SU-DHL-6 (cell line): Measurements from ENCODE around the gene DCDC2.

ENCODE experiments used
- H2AFZ ChIP-seq: fragments of 200-600 bp; sonication (generic); 2 replicates; pipeline ENCODE4 v1.6.1; 2014; ENCODE audit warnings: low read depth, mild to moderate bottlenecking, moderate library complexity, mixed read lengths, antibody characterized with exemption, low read length; ENCODE audit not compliant: severe bottlenecking
- H3F3A ChIP-seq: fragments of 200-600 bp; shearing (Covaris generic); 2 replicates; pipeline ENCODE4 v1.6.0; 2016; ENCODE audit warnings: antibody characterized with exemption, mild to moderate bottlenecking; ENCODE audit not compliant: insufficient read depth
- H3K27ac ChIP-seq: fragments of 200-600 bp; sonication (generic); 2 replicates; pipeline ENCODE4 v1.5.1; 2016; ENCODE audit warnings: low read depth, mild to moderate bottlenecking, low read length, moderate library complexity, mixed read lengths
- H3K27me3 ChIP-seq: fragments of 200-600 bp; sonication (generic), shearing (Covaris generic); 2 replicates; pipeline ENCODE4 v1.6.0; 2014; ENCODE audit warnings: mild to moderate bottlenecking, low read length
- H3K36me3 ChIP-seq: fragments of 200-600 bp; sonication (generic); 2 replicates; pipeline ENCODE4 v1.6.1; 2014; ENCODE audit warnings: mild to moderate bottlenecking, low read length, mixed read lengths
- H3K4me2 ChIP-seq: fragments of 300-600, 200-600 bp; shearing (Covaris generic), sonication (generic); 2 replicates; pipeline ENCODE4 v1.6.0; 2014; ENCODE audit warnings: low read length, low read depth, mild to moderate bottlenecking; ENCODE audit not compliant: poor library complexity, severe bottlenecking
- H3K4me3 ChIP-seq: fragments of 200-600 bp; sonication (generic); 2 replicates; pipeline ENCODE4 v1.5.1; 2014; ENCODE audit warnings: antibody characterized with exemption, low read length, mild to moderate bottlenecking, mixed read lengths; ENCODE audit not compliant: insufficient read depth, poor library complexity, severe bottlenecking
- H3K79me2 ChIP-seq: fragments of 200-600 bp; sonication (generic); 2 replicates; pipeline ENCODE4 v1.6.1; 2014; ENCODE audit warnings: mild to moderate bottlenecking, low read length, moderate library complexity; ENCODE audit not compliant: insufficient read depth
- H3K9ac ChIP-seq: fragments of 200-600 bp; sonication (generic); 2 replicates; pipeline ENCODE4 v1.7.0; 2014; ENCODE audit warnings: mild to moderate bottlenecking, low read length
- H3K9me2 ChIP-seq: fragments of 200-600 bp; sonication (generic); replicated peaks from 2 replicates; pipeline ENCODE4 v1.6.1; 2014; ENCODE audit warnings: low read length; ENCODE audit not compliant: insufficient read depth
- H3K9me3 ChIP-seq: fragments of 200-600 bp; sonication (generic); 2 replicates; pipeline ENCODE4 v1.6.1; 2014; ENCODE audit warnings: low read length, mixed read lengths; ENCODE audit not compliant: insufficient read depth
- H4K20me1 ChIP-seq: fragments of 200-600 bp; sonication (generic); 2 replicates; pipeline ENCODE4 v1.6.1; 2014; ENCODE audit warnings: low read depth, mild to moderate bottlenecking, antibody characterized with exemption, low read length, moderate library complexity, mixed read lengths
- CTCF ChIP-seq: fragments of 200-600 bp; sonication (generic); IDR thresholded peaks from one replicate; pipeline ENCODE4 v1.5.1; 2017; ENCODE audit warnings: antibody characterized with exemption, mild to moderate bottlenecking, low read length, moderate library complexity; ENCODE audit not compliant: insufficient read depth, poor library complexity, severe bottlenecking
- EZH2phosphoT487 ChIP-seq: fragments of 200-600 bp; sonication (generic), shearing (Covaris generic); conservative IDR thresholded peaks from 2 replicates; pipeline ENCODE4 v1.6.1; 2018; ENCODE audit warnings: mild to moderate bottlenecking, antibody characterized with exemption, low read length, moderate library complexity, mixed read lengths

DCDC2 gene

GRCh38 chr6:24355393-24355792 is 2.5 kb downstream of the DCDC2 start:
- H3K4me2 ChIP-seq, result no peak overlapping the region
- TF ChIP-seq EZH2phosphoT487 (no peak), CTCF (no peak)
- no peaks in the 10 kb centered on the region for H3K9me2 ChIP-seq
- H4K20me1 ChIP-seq, result 0 out of 2 replicates have a peak, but pooled peaks cover 3% of the 10 kb centered on the region
- no peak overlapping the region for H3K27ac ChIP-seq
- H3K27me3 ChIP-seq, result no peaks in the 10 kb centered on the region
- no peaks in the 10 kb centered on the region for H3K9me3 ChIP-seq
- H3K4me3 ChIP-seq, result no peak overlapping the region
- H3K36me3 ChIP-seq, result no peaks in the 10 kb centered on the region
- H2AFZ ChIP-seq, result no peak overlapping the region
- H3F3A ChIP-seq, result peaks cover 4% of the 10 kb centered on the region; the same call in 1 of the 2 replicates
- H3K9ac ChIP-seq, result no peak overlapping the region
- H3K79me2 ChIP-seq, result no peaks in the 10 kb centered on the region

- Histone ChIP-seq H3K27ac (no peak overlapping the region), H3K4me3 (no peak overlapping the region), H3K9me2 (no peaks in the 10 kb centered on the region), H3K27me3 (no peaks in the 10 kb centered on the region), H4K20me1 (0 out of 2 replicates have a peak, but pooled peaks cover 3% of the 10 kb centered on the region), H3K36me3 (no peaks in the 10 kb centered on the region), H3K9me3 (no peaks in the 10 kb centered on the region), H2AFZ (no peak overlapping the region), H3K4me2 (no peak overlapping the region), H3K79me2 (no peaks in the 10 kb centered on the region), H3F3A (no peaks in the 10 kb centered on the region), H3K9ac (no peak overlapping the region)
- TF ChIP-seq CTCF, result no peak
- TF ChIP-seq EZH2phosphoT487, result no peak
These were observed 4.0 kb downstream of the DCDC2 start for GRCh38 chr6:24353861-24354260.

- no peaks in the 10 kb centered on the region for H3K27me3 ChIP-seq
- H4K20me1 ChIP-seq, result 0 out of 2 replicates have a peak, but pooled peaks cover 3% of the 10 kb centered on the region
- H3F3A ChIP-seq, result no peaks in the 10 kb centered on the region
- H2AFZ ChIP-seq, result no peak overlapping the region
- H3K4me3 ChIP-seq, result no peak overlapping the region
- H3K9me3 ChIP-seq, result no peaks in the 10 kb centered on the region
- no peaks in the 10 kb centered on the region for H3K36me3 ChIP-seq
- H3K9me2 ChIP-seq, result no peaks in the 10 kb centered on the region
- H3K27ac ChIP-seq, result no peak overlapping the region
- H3K79me2 ChIP-seq, result no peaks in the 10 kb centered on the region
- no peak for TF ChIP-seq EZH2phosphoT487
- TF ChIP-seq CTCF, result no peak
- H3K9ac ChIP-seq, result no peak overlapping the region
- no peak overlapping the region for H3K4me2 ChIP-seq
These were observed 5.4 kb downstream of the DCDC2 start for GRCh38 chr6:24352434-24352833.

- Histone ChIP-seq H3K9me3 (no peaks in the 10 kb centered on the region), H3K4me2 (no peak overlapping the region), H3K27me3 (no peaks in the 10 kb centered on the region), H3K36me3 (no peaks in the 10 kb centered on the region), H3F3A (no peaks in the 10 kb centered on the region), H3K27ac (no peak overlapping the region), H3K9ac (no peak overlapping the region), H3K9me2 (no peaks in the 10 kb centered on the region), H3K79me2 (no peaks in the 10 kb centered on the region), H4K20me1 (no peaks in the 10 kb centered on the region), H2AFZ (no peak overlapping the region), H3K4me3 (no peak overlapping the region)
- TF ChIP-seq EZH2phosphoT487, result no peak
- no peak for TF ChIP-seq CTCF
These were observed 12.9 kb downstream of the DCDC2 start for GRCh38 chr6:24344976-24345375.
